T-helper 2 cell treated with Interferon-gamma antibody and Interleukin-4, amounts not matched to agents 5 μg/mL and 100 μg/mL, for 36 hours (primary cell): ENCODE measurements around the gene CREBL2.
"Not testable (repeated sequence)": the region's sequence is repeated elsewhere in the genome, so short reads cannot be mapped to it uniquely, and the experiment has no call there.

Source experiments
- DNase-seq: peaks from one replicate; pipeline ENCODE4 v3.0.0; 2021; ENCODE audit warnings: low spot score
- H3K27ac Mint-ChIP-seq: one replicate; pipeline ENCODE4 v1.8.0; 2021; ENCODE audit warnings: mild to moderate bottlenecking, mixed read lengths
- H3K27me3 Mint-ChIP-seq: one replicate; pipeline ENCODE4 v1.8.0; 2021; ENCODE audit warnings: low read depth, mixed read lengths
- H3K36me3 Mint-ChIP-seq: one replicate; pipeline ENCODE4 v1.8.0; 2021; ENCODE audit warnings: low read depth, mixed read lengths
- H3K4me1 Mint-ChIP-seq: one replicate; pipeline ENCODE4 v1.8.0; 2021; ENCODE audit warnings: low read depth, mixed read lengths
- H3K4me3 Mint-ChIP-seq: one replicate; pipeline ENCODE4 v1.8.0; 2022; ENCODE audit warnings: mild to moderate bottlenecking, moderate library complexity, mixed read lengths
- H3K9me3 Mint-ChIP-seq: one replicate; pipeline ENCODE4 v1.8.0; 2021; ENCODE audit warnings: mixed read lengths

Gene CREBL2

DNA sequence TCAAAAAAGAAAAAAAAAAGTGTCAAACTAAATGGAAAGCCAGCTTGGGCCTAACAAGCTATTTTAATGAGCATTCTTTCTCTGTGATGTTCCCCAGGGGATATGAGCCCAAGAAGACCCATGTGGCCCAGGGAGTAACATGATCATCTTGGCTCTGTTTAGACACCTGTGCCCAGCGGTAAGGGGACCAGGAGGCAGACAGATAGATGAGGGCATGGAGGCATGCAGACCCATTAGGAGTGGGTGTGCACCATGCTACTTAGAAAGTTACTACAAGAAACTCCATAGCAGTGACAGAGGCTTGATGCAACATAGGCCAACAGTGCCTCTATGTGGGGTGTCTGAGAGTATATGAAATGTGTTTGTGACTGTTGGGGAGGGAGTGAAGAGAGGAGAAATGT, 3.1 kb upstream of the CREBL2 start:
- Mint-ChIP-seq H3K36me3 (peaks cover 2% of the 10 kb centered on the region), H3K27me3 (no peaks in the 10 kb centered on the region), H3K4me1 (peaks cover 41% of the 10 kb centered on the region), H3K9me3 (no peaks in the 10 kb centered on the region), H3K4me3 (no peak overlapping the region), H3K27ac (peak overlapping the region; percentile 5)
- DNase-seq = peak; percentile 21

GRCh38 chr12:12609692-12610091, 2.0 kb upstream of the CREBL2 start:
- Mint-ChIP-seq H3K4me3 (no peak overlapping the region), H3K36me3 (peaks cover 6% of the 10 kb centered on the region), H3K27me3 (no peaks in the 10 kb centered on the region), H3K27ac (no peak overlapping the region), H3K9me3 (no peaks in the 10 kb centered on the region), H3K4me1 (peaks cover 43% of the 10 kb centered on the region)
- DNase-seq = no peak

DNA sequence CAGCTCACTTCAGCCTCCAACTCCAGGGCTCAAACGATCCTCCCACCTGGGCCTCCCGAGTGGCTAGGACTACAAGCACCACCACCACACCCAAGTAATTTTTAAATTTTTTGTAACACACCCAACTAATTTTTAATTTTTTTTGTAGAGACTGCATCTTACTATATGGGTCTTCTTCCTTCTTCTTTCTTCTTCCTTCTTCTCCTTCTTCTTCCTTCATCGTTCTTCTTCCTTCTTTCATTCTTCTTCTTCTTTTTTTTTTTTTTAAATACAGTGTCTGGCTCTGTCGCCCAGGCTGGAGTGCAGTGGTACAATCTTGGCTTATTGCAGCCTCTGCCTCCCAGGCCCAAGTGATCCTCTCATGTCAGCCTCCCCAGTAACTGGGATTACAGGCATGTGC, 965 bp upstream of the CREBL2 start:
- Mint-ChIP-seq H3K27me3 (no peaks in the 10 kb centered on the region), H3K4me1 (peaks cover 43% of the 10 kb centered on the region), H3K4me3 (peak overlapping the region; percentile 88), H3K9me3 (no peaks in the 10 kb centered on the region), H3K27ac (peak overlapping the region; percentile 88), H3K36me3 (peaks cover 8% of the 10 kb centered on the region)
- no peak for DNase-seq

- Mint-ChIP-seq H3K27me3 (no peaks in the 10 kb centered on the region), H3K27ac (peak overlapping the region; percentile 88), H3K36me3 (peaks cover 14% of the 10 kb centered on the region), H3K4me3 (peak overlapping the region; percentile 88), H3K4me1 (peaks cover 42% of the 10 kb centered on the region), H3K9me3 (no peaks in the 10 kb centered on the region)
- peak; percentile 17 for DNase-seq
These were observed 682 bp downstream of the CREBL2 start for GRCh38 chr12:12612358-12612757.

DNA sequence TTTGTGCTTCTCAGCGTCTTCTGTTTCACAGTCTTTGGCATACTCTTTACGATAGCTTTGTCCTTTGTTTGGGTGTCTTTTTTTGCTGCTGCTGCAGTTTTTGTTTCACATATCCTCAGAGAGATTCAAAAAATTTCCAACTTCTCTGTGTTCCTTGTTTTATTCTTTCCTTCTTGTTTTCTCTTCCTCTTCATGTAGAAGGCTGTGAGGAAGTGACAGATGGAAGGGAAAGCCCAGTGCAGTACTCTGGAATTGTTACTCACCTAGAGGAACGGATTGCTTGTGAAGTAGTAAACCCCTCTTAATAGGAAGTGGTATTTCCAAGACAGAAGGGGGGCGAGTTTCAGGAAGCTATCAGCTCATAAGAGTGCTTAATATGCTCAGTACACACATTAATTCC, 1.7 kb downstream of the CREBL2 start:
- Mint-ChIP-seq H3K4me1 (peaks cover 39% of the 10 kb centered on the region), H3K4me3 (peak overlapping the region; percentile 88), H3K36me3 (peaks cover 17% of the 10 kb centered on the region), H3K9me3 (no peaks in the 10 kb centered on the region), H3K27me3 (no peaks in the 10 kb centered on the region), H3K27ac (peak overlapping the region; percentile 78)
- no peak for DNase-seq

- Mint-ChIP-seq H3K4me1 (peaks cover 35% of the 10 kb centered on the region), H3K4me3 (no peak overlapping the region), H3K27ac (peak overlapping the region; percentile 5), H3K9me3 (no peaks in the 10 kb centered on the region), H3K36me3 (peaks cover 19% of the 10 kb centered on the region), H3K27me3 (no peaks in the 10 kb centered on the region)
- no peak for DNase-seq
These were observed 2.7 kb downstream of the CREBL2 start for GRCh38 chr12:12614342-12614741.

- Mint-ChIP-seq H3K9me3 (no peaks in the 10 kb centered on the region), H3K4me3 (no peak overlapping the region), H3K27me3 (no peaks in the 10 kb centered on the region), H3K4me1 (peaks cover 38% of the 10 kb centered on the region), H3K27ac (no peak overlapping the region), H3K36me3 (peaks cover 39% of the 10 kb centered on the region)
- no peak for DNase-seq
These were observed 5.0 kb downstream of the CREBL2 start for GRCh38 chr12:12616512-12617310.

GRCh38 chr12:12618064-12618463, 6.4 kb downstream of the CREBL2 start:
- Mint-ChIP-seq H3K4me1 (peaks cover 43% of the 10 kb centered on the region), H3K36me3 (peaks cover 39% of the 10 kb centered on the region)
- not testable (repeated sequence) for H3K4me3 Mint-ChIP-seq, DNase-seq, H3K9me3 Mint-ChIP-seq, H3K27ac Mint-ChIP-seq, H3K27me3 Mint-ChIP-seq

- H3K27me3 Mint-ChIP-seq = no peaks in the 10 kb centered on the region
- no peak overlapping the region for H3K4me3 Mint-ChIP-seq
- H3K27ac Mint-ChIP-seq = no peak overlapping the region
- DNase-seq = no peak
- peaks cover 42% of the 10 kb centered on the region for H3K4me1 Mint-ChIP-seq
- H3K36me3 Mint-ChIP-seq = peaks cover 44% of the 10 kb centered on the region
- peaks cover 7% of the 10 kb centered on the region for H3K9me3 Mint-ChIP-seq
These were observed 9.1 kb downstream of the CREBL2 start for GRCh38 chr12:12620730-12621315.

GRCh38 chr12:12622418-12622817, 10.7 kb downstream of the CREBL2 start:
- DNase-seq = no peak
- H3K9me3 Mint-ChIP-seq = peaks cover 7% of the 10 kb centered on the region
- peak overlapping the region; percentile 75 for H3K27ac Mint-ChIP-seq
- H3K36me3 Mint-ChIP-seq = peaks cover 37% of the 10 kb centered on the region
- H3K4me1 Mint-ChIP-seq = peaks cover 34% of the 10 kb centered on the region
- no peaks in the 10 kb centered on the region for H3K27me3 Mint-ChIP-seq
- peak overlapping the region; percentile 39 for H3K4me3 Mint-ChIP-seq

- Mint-ChIP-seq H3K4me3 (no peak overlapping the region), H3K9me3 (peaks cover 7% of the 10 kb centered on the region), H3K36me3 (peaks cover 35% of the 10 kb centered on the region), H3K27me3 (no peaks in the 10 kb centered on the region), H3K27ac (no peak overlapping the region), H3K4me1 (peaks cover 41% of the 10 kb centered on the region)
- no peak for DNase-seq
These were observed 12.9 kb downstream of the CREBL2 start for GRCh38 chr12:12624498-12624992.

DNA sequence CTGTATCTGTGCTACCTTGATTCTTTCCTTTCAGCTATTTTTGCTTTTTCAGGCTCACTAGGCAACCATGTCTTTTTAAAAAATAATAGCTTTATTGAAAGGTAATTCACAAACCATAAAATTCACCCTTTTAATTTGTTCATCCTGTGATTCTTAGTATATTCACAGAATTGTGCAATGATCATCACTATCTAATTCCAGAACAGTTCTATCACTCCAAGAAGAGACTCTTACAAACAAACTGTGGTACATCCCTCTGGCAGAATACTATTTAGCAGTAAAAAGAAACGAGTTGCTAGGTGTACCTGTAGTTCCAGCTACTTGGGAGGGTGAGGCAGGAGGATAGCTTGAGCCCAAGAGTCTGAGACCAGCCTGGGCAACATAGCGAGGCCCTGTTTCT, 14.8 kb downstream of the CREBL2 start:
- H3K9me3 Mint-ChIP-seq = peaks cover 7% of the 10 kb centered on the region
- no peaks in the 10 kb centered on the region for H3K27me3 Mint-ChIP-seq
- peaks cover 24% of the 10 kb centered on the region for H3K36me3 Mint-ChIP-seq
- no peak overlapping the region for H3K27ac Mint-ChIP-seq
- H3K4me3 Mint-ChIP-seq = no peak overlapping the region
- H3K4me1 Mint-ChIP-seq = peaks cover 45% of the 10 kb centered on the region
- no peak for DNase-seq

DNA sequence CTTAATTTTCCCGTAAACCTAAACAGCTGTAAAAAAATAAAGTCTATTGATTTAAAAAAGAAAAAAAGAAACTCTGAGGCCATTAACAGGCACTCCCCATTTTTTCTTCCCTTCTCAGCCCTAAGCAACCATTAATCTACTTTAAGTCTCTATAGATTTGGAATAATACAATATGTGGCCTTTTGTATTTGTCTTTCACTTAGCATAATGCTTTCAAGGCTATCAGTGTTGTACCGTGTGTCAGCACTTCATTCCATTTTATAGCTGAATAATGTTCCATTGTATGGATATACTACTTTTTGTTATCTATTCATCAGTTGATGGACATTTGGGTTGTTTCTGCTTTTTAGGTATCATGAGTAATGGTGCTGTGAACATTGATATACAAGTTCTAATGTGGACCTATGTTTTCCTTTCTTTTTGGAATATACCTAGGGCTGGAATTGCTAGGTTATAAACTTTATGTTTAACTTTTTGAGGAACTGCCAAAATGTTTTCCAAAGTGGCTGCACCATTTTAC, 15.7 kb downstream of the CREBL2 start:
- Mint-ChIP-seq H3K36me3 (peaks cover 22% of the 10 kb centered on the region), H3K27ac (no peak overlapping the region), H3K9me3 (peaks cover 7% of the 10 kb centered on the region), H3K4me1 (peaks cover 36% of the 10 kb centered on the region), H3K27me3 (no peaks in the 10 kb centered on the region), H3K4me3 (no peak overlapping the region)
- no peak for DNase-seq

DNA sequence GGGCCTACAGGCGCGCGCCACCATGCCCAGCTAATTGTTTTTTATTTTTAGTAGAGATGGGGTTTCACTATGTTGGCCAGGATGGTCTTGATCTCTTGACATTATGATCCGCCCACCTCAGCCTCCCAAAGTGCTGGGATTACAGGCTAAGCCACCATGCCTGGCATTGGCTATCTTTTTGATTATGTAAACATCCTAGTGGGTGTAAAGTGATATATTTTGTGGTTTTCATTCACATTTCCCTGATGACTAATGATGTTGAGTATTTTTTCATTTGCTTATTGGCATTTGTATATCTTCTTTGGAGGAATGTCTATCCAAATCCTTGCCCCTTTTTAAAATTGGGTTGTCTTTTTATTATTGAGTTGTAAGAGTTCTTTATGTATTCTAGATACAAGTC, 16.3 kb downstream of the CREBL2 start:
- no peaks in the 10 kb centered on the region for H3K27me3 Mint-ChIP-seq
- DNase-seq = no peak
- H3K27ac Mint-ChIP-seq = no peak overlapping the region
- peaks cover 31% of the 10 kb centered on the region for H3K4me1 Mint-ChIP-seq
- H3K4me3 Mint-ChIP-seq = no peak overlapping the region
- H3K36me3 Mint-ChIP-seq = peaks cover 22% of the 10 kb centered on the region
- peaks cover 7% of the 10 kb centered on the region for H3K9me3 Mint-ChIP-seq
